ENCODE results near the gene OR1A2.
"Not testable (repeated sequence)": the region's sequence is repeated elsewhere in the genome, so short reads cannot be mapped to it uniquely, and the experiment has no call there.

DNA sequence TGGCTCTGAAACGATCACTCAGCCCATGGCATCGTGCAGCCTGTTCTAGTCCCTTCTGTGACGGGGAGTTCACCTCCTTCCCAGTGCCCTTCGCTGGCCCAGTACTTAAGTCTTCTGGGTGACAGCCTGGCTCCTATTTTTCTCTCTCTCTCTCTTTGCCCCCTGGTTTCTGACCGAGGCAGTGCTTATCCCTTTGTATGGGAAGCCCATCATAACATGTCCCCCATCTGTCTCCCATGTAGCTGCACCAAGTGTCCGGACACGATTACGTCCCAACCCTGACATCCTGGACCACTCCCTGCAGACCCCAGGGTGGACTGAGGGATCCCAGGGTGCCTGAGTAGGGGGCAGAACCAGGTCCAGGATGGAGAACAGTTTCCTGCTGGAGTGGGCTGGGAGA is 35.0 kb downstream of the OR1A2 start:
- TF ChIP-seq, protein P1, sequence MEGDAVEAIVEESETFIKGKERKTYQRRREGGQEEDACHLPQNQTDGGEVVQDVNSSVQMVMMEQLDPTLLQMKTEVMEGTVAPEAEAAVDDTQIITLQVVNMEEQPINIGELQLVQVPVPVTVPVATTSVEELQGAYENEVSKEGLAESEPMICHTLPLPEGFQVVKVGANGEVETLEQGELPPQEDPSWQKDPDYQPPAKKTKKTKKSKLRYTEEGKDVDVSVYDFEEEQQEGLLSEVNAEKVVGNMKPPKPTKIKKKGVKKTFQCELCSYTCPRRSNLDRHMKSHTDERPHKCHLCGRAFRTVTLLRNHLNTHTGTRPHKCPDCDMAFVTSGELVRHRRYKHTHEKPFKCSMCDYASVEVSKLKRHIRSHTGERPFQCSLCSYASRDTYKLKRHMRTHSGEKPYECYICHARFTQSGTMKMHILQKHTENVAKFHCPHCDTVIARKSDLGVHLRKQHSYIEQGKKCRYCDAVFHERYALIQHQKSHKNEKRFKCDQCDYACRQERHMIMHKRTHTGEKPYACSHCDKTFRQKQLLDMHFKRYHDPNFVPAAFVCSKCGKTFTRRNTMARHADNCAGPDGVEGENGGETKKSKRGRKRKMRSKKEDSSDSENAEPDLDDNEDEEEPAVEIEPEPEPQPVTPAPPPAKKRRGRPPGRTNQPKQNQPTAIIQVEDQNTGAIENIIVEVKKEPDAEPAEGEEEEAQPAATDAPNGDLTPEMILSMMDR (IDR thresholded peaks at IDR 0.05): not testable (repeated sequence)
- TF ChIP-seq POLR2A, EP300 (IDR thresholded peaks at IDR 0.05): not testable (repeated sequence)
